Activated naive CD8-positive, alpha-beta T cell treated with anti-CD3 and anti-CD28 coated beads, Interleukin-2, amount 50 U/mL, for 24 hours (primary cell): ENCODE data around the gene C11orf24.

Experiments
- ATAC-seq: fragments of 150-1000 bp; cut with Tn5 transposase; one replicate; pipeline ENCODE4 v1.10.0; 2021
- DNase-seq: peaks from one replicate; pipeline ENCODE4 v3.0.0; 2021
- H3K27ac Mint-ChIP-seq: one replicate; pipeline ENCODE4 v1.8.0; 2021; ENCODE audit warnings: mild to moderate bottlenecking, mixed read lengths
- H3K27me3 Mint-ChIP-seq: one replicate; pipeline ENCODE4 v1.8.0; 2021; ENCODE audit warnings: mixed read lengths
- H3K36me3 Mint-ChIP-seq: one replicate; pipeline ENCODE4 v1.8.0; 2021; ENCODE audit warnings: low read depth, mixed read lengths
- H3K4me1 Mint-ChIP-seq: one replicate; pipeline ENCODE4 v1.8.0; 2021; ENCODE audit warnings: mixed read lengths
- H3K4me3 Mint-ChIP-seq: one replicate; pipeline ENCODE4 v1.8.0; 2021; ENCODE audit warnings: mild to moderate bottlenecking, moderate library complexity, mixed read lengths
- H3K9me3 Mint-ChIP-seq: one replicate; pipeline ENCODE4 v1.8.0; 2021; ENCODE audit warnings: mixed read lengths

The C11orf24 gene

GRCh38 chr11:68215524-68216170, 56.1 kb downstream of the C11orf24 start:
- Mint-ChIP-seq H3K9me3 (no peaks in the 10 kb centered on the region), H3K4me3 (peak overlapping the region; percentile 76), H3K27ac (peak overlapping the region; percentile 35), H3K27me3 (peaks cover 11% of the 10 kb centered on the region), H3K4me1 (peaks cover 31% of the 10 kb centered on the region), H3K36me3 (no peaks in the 10 kb centered on the region)
- no peak for DNase-seq
- no peak for ATAC-seq

DNA sequence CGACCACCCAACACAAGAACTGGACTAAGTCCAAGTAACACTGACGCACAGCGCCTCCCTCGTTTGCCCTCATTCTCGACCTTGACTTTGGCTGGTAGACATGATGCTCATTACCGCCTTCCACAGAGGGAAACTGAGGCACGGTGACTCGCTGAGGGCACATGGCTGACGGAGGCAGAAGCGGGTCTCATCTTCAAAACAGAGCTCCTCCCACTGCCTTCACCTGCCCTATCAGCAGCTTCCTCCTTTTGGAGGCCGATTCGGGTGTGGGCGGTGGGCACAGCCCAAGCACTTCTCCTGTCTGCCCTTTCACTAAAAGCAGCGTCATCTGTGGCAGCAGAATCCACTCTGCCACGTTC, 56.7 kb downstream of the C11orf24 start:
- Mint-ChIP-seq H3K27ac (peak overlapping the region; percentile 55), H3K4me3 (peak overlapping the region; percentile 76), H3K27me3 (peaks cover 11% of the 10 kb centered on the region), H3K9me3 (no peaks in the 10 kb centered on the region), H3K36me3 (no peaks in the 10 kb centered on the region), H3K4me1 (peaks cover 37% of the 10 kb centered on the region)
- DNase-seq, result peak; percentile 51
- ATAC-seq, result no peak

DNA sequence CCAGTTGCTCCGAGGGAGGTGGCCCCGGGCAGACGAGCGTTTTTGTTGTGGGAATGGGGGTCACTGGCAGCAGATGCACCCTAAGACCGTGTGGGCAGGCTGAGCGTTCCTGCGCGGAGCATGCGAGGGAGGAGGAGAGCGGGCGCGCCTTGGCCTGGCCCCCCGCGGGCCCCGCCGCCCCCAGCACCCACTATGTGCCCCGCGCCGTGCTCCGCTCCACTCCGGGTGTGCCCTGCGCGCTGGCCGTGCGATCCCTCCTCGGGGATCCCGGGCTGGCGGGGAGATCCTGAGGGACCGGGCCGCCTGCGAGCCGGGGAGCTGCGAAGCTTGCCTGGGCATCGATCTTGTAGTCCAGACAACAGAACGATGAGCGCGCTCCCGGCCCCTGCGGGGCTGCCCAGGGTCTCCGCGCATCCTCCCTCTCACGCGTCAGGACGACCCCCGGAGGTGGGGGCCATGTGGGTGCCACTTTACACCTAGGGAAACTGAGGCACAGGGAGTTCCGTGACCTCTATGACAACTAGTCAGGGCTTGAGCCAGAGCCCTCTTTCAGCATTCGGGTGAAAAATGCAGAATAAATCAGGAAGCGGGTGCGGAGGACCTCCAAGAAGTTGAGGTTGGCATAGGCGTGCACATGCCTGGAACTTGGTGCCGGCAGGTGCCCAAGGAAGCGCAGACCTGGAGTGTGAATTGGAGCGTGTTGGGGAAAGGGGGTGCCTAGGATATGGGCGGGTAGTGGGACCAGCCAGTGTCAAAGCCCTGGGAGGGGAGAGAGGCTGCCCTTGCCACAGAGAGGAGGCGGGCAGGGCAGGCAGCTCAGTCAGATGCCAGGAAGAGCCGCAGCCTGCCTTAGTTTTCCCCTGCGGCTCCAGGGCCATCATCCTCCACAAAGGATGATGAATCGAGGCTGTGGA, 57.3 kb downstream of the C11orf24 start:
- peaks cover 11% of the 10 kb centered on the region for H3K27me3 Mint-ChIP-seq
- H3K27ac Mint-ChIP-seq, result no peak overlapping the region
- H3K4me1 Mint-ChIP-seq, result peaks cover 43% of the 10 kb centered on the region
- H3K4me3 Mint-ChIP-seq, result peak overlapping the region; percentile 76
- ATAC-seq (peak; percentile 6), DNase-seq (no peak)
- H3K36me3 Mint-ChIP-seq, result no peaks in the 10 kb centered on the region
- no peaks in the 10 kb centered on the region for H3K9me3 Mint-ChIP-seq

GRCh38 chr11:68213555-68214172, 58.1 kb downstream of the C11orf24 start:
- ATAC-seq, result peak; percentile 62
- H3K4me1 Mint-ChIP-seq, result peaks cover 48% of the 10 kb centered on the region

GRCh38 chr11:68213135-68213515, 58.6 kb downstream of the C11orf24 start, which contains the start of gene KMT5B:
KMT5B (minus strand) TSS chr11:68213296; CDS start chr11:68190076, 23,220 bp downstream.
- H3K27ac Mint-ChIP-seq, result peak within 1 kb of the TSS; percentile 83
- ATAC-seq (no peak), DNase-seq (peak; percentile 68)
- no peaks in the 10 kb centered on the region for H3K36me3 Mint-ChIP-seq
- H3K9me3 Mint-ChIP-seq, result no peaks in the 10 kb centered on the region
- peaks cover 11% of the 10 kb centered on the region for H3K27me3 Mint-ChIP-seq
- peak within 1 kb of the TSS; percentile 88 for H3K4me3 Mint-ChIP-seq
- H3K4me1 Mint-ChIP-seq, result peaks cover 52% of the 10 kb centered on the region

More at GRCh38 chr11:68213555-68214172, 58.1 kb downstream of the C11orf24 start:
- Mint-ChIP-seq H3K36me3 (no peaks in the 10 kb centered on the region), H3K27ac (no peak overlapping the region), H3K27me3 (peaks cover 11% of the 10 kb centered on the region), H3K4me3 (peak overlapping the region; percentile 76), H3K9me3 (no peaks in the 10 kb centered on the region)
- peak; percentile 81 for DNase-seq

GRCh38 chr11:68212421-68213134, 59.2 kb downstream of the C11orf24 start:
- ATAC-seq (peak; percentile 41), DNase-seq (peak; percentile 68)
- no peaks in the 10 kb centered on the region for H3K36me3 Mint-ChIP-seq
- peak overlapping the region; percentile 88 for H3K4me3 Mint-ChIP-seq
- peak overlapping the region; percentile 83 for H3K27ac Mint-ChIP-seq
- peaks cover 9% of the 10 kb centered on the region for H3K27me3 Mint-ChIP-seq
- peaks cover 52% of the 10 kb centered on the region for H3K4me1 Mint-ChIP-seq
- H3K9me3 Mint-ChIP-seq, result no peaks in the 10 kb centered on the region

GRCh38 chr11:68211546-68211945, 60.2 kb downstream of the C11orf24 start:
- Mint-ChIP-seq H3K4me3 (peak overlapping the region; percentile 88), H3K36me3 (no peaks in the 10 kb centered on the region), H3K4me1 (peaks cover 57% of the 10 kb centered on the region), H3K27me3 (peaks cover 9% of the 10 kb centered on the region), H3K27ac (no peak overlapping the region), H3K9me3 (no peaks in the 10 kb centered on the region)
- ATAC-seq (no peak), DNase-seq (peak; percentile 19)
